Measurements from ENCODE around the gene ORM2. TPM values are rescaled to one million over a fixed set of nuclear protein-coding genes. Genes with fewer than 3 reads are reported as not detected.

Gene ORM2
- total and polyA plus RNA-seq, 2 donors (not counting 1 experiment from before 2014, with no cell fraction given) = not detected

DNA sequence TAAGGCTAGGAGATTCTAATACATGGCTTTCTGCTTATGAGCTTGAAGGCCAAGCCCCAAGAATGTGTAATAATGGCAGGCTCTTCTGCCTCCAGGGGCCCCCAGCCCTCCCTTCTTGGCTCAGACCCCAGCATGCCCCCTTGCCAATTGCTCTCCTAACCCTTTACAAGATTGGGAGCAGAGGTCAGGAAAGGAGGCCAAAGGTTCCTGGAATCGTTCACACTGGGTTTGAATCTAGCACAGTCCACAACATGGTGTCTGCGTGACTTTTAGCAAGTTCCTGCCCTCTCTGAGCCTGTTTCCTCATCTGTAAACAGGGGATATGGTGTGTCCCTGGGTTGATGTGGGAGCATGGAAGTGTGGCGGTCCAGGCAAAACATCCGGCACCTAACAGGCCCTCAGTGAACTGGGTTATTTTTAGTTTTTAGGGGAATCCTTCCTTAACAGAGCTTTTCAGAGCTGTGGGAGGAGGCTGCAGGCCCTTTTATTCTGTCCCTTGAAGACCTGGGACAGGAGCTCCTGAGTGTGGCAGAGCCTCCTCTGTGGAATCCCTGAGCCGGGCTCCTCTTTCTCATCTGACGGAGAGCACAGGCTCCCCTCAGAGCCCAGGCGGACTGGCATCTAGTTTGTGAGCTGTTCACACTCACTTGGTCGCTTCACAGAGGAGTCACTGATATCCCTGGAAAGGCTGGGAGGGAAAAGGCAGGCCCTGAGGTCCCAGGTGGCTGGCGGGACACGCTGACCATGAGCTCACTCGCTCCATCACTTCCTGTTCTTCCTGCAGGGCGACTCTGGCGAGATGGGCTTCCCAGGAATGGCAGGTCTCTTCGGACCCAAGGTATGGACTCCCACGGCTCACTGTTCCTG lies 30.1 kb upstream of the ORM2 start:
- Histone ChIP-seq H3K79me2 (ENCODE audit: control insufficient read depth, insufficient read depth, low read length) (no peaks in the 10 kb centered on the region), H3K4me3 (ENCODE audit: control extremely low read depth in 1 of 5, extremely low read depth in 1 of 5, insufficient read depth in 1 of 5, low read depth in 2 of 5, low read length in 4 of 5) (no peak overlapping the region), H2AFZ (ENCODE audit: insufficient read depth, low read depth, low read length, poor library complexity, severe bottlenecking) (no peak overlapping the region), H3K4me1 (ENCODE audit: control insufficient read depth in 2 of 2, insufficient read depth in 2 of 2, low read length in 2 of 2) (no peaks in the 10 kb centered on the region), H3K27me3 (replicated peaks in 1 of 4; ENCODE audit: control extremely low read depth in 1 of 4, control insufficient read depth in 3 of 4, insufficient read depth in 4 of 4, low read length in 3 of 4) (peaks cover 0 to 2% (median 0%) of the 10 kb centered on the region in 4 experiments), H3K4me2 (replicated peaks; ENCODE audit: low read depth, low read length, poor library complexity, severe bottlenecking) (no peak overlapping the region), H3K9me3 (ENCODE audit: control extremely low read depth in 1 of 3, control insufficient read depth in 2 of 3, insufficient read depth in 1 of 3, low read length in 2 of 3) (peaks cover 5 to 16% (median 5%) of the 10 kb centered on the region in 3 donors), H4K20me1 (ENCODE audit: control insufficient read depth, insufficient read depth, low read length, poor library complexity, severe bottlenecking) (no peaks in the 10 kb centered on the region), H3K27ac (ENCODE audit: low read length in 2 of 2) (no peak overlapping the region), H3K9ac (ENCODE audit: low read length) (no peak overlapping the region), H3K36me3 (replicated peaks in 1 of 2; ENCODE audit: control extremely low read depth in 1 of 2, control insufficient read depth in 1 of 2, extremely low read depth in 1 of 2, insufficient read depth in 2 of 2, low read length in 1 of 2) (no peaks in the 10 kb centered on the region)
- peaks cover 6% of the 10 kb centered on the region for H3K9me3 Mint-ChIP-seq (ENCODE audit: insufficient read depth)
- POLR2A ChIA-PET = no interaction called here
- no peak overlapping the region for H3K4me3 Mint-ChIP-seq
- TF ChIP-seq, protein P1, sequence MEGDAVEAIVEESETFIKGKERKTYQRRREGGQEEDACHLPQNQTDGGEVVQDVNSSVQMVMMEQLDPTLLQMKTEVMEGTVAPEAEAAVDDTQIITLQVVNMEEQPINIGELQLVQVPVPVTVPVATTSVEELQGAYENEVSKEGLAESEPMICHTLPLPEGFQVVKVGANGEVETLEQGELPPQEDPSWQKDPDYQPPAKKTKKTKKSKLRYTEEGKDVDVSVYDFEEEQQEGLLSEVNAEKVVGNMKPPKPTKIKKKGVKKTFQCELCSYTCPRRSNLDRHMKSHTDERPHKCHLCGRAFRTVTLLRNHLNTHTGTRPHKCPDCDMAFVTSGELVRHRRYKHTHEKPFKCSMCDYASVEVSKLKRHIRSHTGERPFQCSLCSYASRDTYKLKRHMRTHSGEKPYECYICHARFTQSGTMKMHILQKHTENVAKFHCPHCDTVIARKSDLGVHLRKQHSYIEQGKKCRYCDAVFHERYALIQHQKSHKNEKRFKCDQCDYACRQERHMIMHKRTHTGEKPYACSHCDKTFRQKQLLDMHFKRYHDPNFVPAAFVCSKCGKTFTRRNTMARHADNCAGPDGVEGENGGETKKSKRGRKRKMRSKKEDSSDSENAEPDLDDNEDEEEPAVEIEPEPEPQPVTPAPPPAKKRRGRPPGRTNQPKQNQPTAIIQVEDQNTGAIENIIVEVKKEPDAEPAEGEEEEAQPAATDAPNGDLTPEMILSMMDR (IDR thresholded peaks at IDR 0.05) = no peak
- TF ChIP-seq EZH2 (IDR thresholded peaks at IDR 0.05; ENCODE audit: borderline replicate concordance, insufficient read depth, low read depth, low read length, poor library complexity, severe bottlenecking) = no peak
- ATAC-seq (ENCODE audit: low read depth) (no peak), DNase-seq (no peak)
- peaks cover 4% of the 10 kb centered on the region for H3K27me3 Mint-ChIP-seq
- no peaks in the 10 kb centered on the region for H3K4me1 Mint-ChIP-seq
- 94% methylated on average over 14 of the region's 15 CpGs for WGBS (ENCODE audit: insufficient coverage)
- no peak overlapping the region for H3K27ac Mint-ChIP-seq
- intact Hi-C loops (cut with micrococcal nuclease) = no loop called here
- CTCF ChIA-PET = interaction anchor here (1.2 to 1.7 kb wide), 2 partner anchors 9 to 192 kb away, joined by 4 to 7 read pairs; no protein-coding TSS in a partner anchor
